ENCODE measurements around the gene PIAS1. TPM values are rescaled to one million over a fixed set of nuclear protein-coding genes. Genes with fewer than 3 reads are reported as not detected.
"Not testable (repeated sequence)": the region's sequence is repeated elsewhere in the genome, so short reads cannot be mapped to it uniquely, and the experiment has no call there.

The PIAS1 gene
- total RNA-seq, 2 donors from 2014 or later, result 43.1 to 59.2 TPM

GRCh38 chr15:68206711-68207151 lies 152.6 kb downstream of the PIAS1 start:
- peak; percentile 73 for DNase-seq (ENCODE audit: low spot score)
- intact Hi-C loops (cut with DNase I), result loop anchor here in 1 of 2 donors (5.0 kb wide), 1 partner anchor 349 kb away; no protein-coding TSS in a partner anchor

GRCh38 chr15:68207176-68207935 lies 153.2 kb downstream of the PIAS1 start:
- DNase-seq (ENCODE audit: low spot score), result peak; percentile 78
- intact Hi-C loops (cut with DNase I), result loop anchor here in 1 of 2 donors (5.0 kb wide), 1 partner anchor 350 kb away; no protein-coding TSS in a partner anchor

- DNase-seq (ENCODE audit: low spot score), result peak; percentile 79
- intact Hi-C loops (cut with DNase I), result loop anchor here in 1 of 2 donors (5.0 kb wide), 1 partner anchor 351 kb away; no protein-coding TSS in a partner anchor
These were observed 154.0 kb downstream of the PIAS1 start for GRCh38 chr15:68208136-68208535.

- intact Hi-C loops (cut with DNase I), result loop anchor here in 1 of 2 donors (5.0 kb wide), 1 partner anchor 351 kb away; no protein-coding TSS in a partner anchor
- peak; percentile 38 for DNase-seq (ENCODE audit: low spot score)
These were observed 154.6 kb downstream of the PIAS1 start for GRCh38 chr15:68208636-68209240.

- intact Hi-C loops (cut with DNase I), result loop anchor here in 1 of 2 donors (5.0 kb wide), 1 partner anchor 352 kb away; no protein-coding TSS in a partner anchor
These were observed 155.2 kb downstream of the PIAS1 start for GRCh38 chr15:68209272-68209671.

GRCh38 chr15:68209735-68210408 lies 155.8 kb downstream of the PIAS1 start:
- intact Hi-C loops (cut with DNase I), result loop anchor here in 1 of 2 donors (5.0 kb wide), 1 partner anchor 353 kb away; no protein-coding TSS in a partner anchor
- peak; percentile 57 for DNase-seq (ENCODE audit: low spot score)

More at GRCh38 chr15:68209272-68209671, 155.2 kb downstream of the PIAS1 start:
- peak; percentile 54 for DNase-seq (ENCODE audit: low spot score)

GRCh38 chr15:68210409-68210756 lies 156.3 kb downstream of the PIAS1 start:
- peak; percentile 54 for DNase-seq (ENCODE audit: low spot score)
- intact Hi-C loops (cut with DNase I), result no loop called here

- intact Hi-C loops (cut with DNase I), result no loop called here
- DNase-seq (ENCODE audit: low spot score), result peak; percentile 90
These were observed 156.9 kb downstream of the PIAS1 start for GRCh38 chr15:68210821-68211655.

GRCh38 chr15:68211656-68212320 lies 157.7 kb downstream of the PIAS1 start:
- peak; percentile 81 for DNase-seq (ENCODE audit: low spot score)
- intact Hi-C loops (cut with DNase I), result no loop called here

GRCh38 chr15:68213491-68213845 lies 159.4 kb downstream of the PIAS1 start:
- DNase-seq (ENCODE audit: low spot score), result not testable (repeated sequence)

GRCh38 chr15:68213991-68214837 lies 160.1 kb downstream of the PIAS1 start:
- DNase-seq (ENCODE audit: low spot score), result peak; percentile 59
- intact Hi-C loops (cut with DNase I), result no loop called here

More at GRCh38 chr15:68213491-68213845, 159.4 kb downstream of the PIAS1 start:
- intact Hi-C loops (cut with DNase I), result not testable (repeated sequence)

- intact Hi-C loops (cut with DNase I), result no loop called here
- no peak for DNase-seq (ENCODE audit: low spot score)
These were observed 160.7 kb downstream of the PIAS1 start for GRCh38 chr15:68214838-68215254.

- no peak for DNase-seq (ENCODE audit: low spot score)
- intact Hi-C loops (cut with DNase I), result no loop called here
These were observed 163.2 kb downstream of the PIAS1 start for GRCh38 chr15:68217341-68217740.

- DNase-seq (ENCODE audit: low spot score), result peak; percentile 29
- intact Hi-C loops (cut with DNase I), result no loop called here
These were observed 164.2 kb downstream of the PIAS1 start for GRCh38 chr15:68218331-68218730.

GRCh38 chr15:68218847-68219798 lies 165.0 kb downstream of the PIAS1 start:
- peak; percentile 19 for DNase-seq (ENCODE audit: low spot score)
- intact Hi-C loops (cut with DNase I), result no loop called here

- no peak for DNase-seq (ENCODE audit: low spot score)
- intact Hi-C loops (cut with DNase I), result no loop called here
These were observed 166.4 kb downstream of the PIAS1 start for GRCh38 chr15:68220489-68220888.
